Occipital lobe (tissue), 2 donors: ENCODE data around the gene MYL7. TPM values are rescaled to one million over a fixed set of nuclear protein-coding genes. Genes with fewer than 3 reads are reported as not detected.
A peak's percentile ranks its signal among the peaks of the same experiment; 100 is the strongest.
"Not testable (repeated sequence)": the region's sequence is repeated elsewhere in the genome, so short reads cannot be mapped to it uniquely, and the experiment has no call there.

ENCODE experiments used
- DNase-seq: peaks from one replicate; lab custom pipeline; 2025; lab: John Stamatoyannopoulos, UW
- total RNA-seq: library from RNA; depleted of rRNA; stranded (reverse); fragments of >200 nt; gene quantifications from one replicate; pipeline ENCODE4 v1.2.3, GENCODE V29; 2014

MYL7 gene
- total RNA-seq: not detected

- no peak for DNase-seq
These were observed at the start of gene MYL7 for GRCh38 chr7:44141221-44141850. Gene MYL7, minus strand, starts transcription at chr7:44141332. Its CDS starts 27 bp downstream, at chr7:44141305.

DNA sequence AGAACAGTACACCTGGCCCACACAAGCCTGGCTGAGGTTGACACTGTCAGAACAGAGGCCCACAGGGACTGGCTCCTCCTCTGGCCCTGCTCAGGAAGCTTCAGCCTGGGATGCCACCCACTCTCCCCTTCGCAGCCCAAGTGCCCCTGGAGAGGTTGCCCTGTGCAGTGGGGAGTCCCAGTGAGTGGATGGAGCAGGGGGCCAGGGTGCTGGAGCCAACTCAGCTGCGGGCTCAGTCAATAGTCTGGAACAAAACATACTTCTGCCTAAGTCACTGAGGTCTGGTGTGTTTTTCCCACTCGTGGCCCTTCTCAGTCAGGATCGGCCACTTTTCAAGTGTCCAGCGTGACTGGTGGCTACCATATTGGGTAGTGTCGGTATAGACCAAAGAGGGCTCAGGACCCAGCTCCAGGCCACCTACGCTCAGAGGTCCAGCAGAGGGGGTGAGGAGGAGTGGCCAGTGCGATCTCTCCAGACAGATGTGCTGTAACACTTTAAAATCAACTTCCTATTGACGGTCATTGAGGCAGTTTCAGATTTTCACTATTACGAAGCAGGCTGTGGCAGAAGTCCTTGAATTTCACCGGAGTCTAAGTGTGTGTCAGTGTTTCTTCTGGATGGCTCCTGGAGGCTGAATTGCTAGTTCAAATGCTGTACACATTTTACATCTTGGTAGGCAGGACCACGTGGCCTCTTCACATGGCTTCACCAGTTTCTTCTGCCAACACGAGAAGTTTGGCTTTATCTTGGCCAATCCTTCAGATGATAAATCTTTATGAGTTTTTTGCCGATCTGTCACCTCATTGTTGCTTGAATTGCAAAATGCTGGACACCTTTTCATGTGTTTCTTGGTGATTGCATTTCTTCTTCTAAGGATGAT is 49.1 kb upstream of the MYL7 start:
- no peak for DNase-seq

GRCh38 chr7:44189286-44189992 is 48.3 kb upstream of the MYL7 start, which contains the start of gene GCK:
Gene GCK, minus strand, starts transcription at chr7:44189439. Its CDS starts 486 bp downstream, at chr7:44188953.
- DNase-seq: no peak

DNA sequence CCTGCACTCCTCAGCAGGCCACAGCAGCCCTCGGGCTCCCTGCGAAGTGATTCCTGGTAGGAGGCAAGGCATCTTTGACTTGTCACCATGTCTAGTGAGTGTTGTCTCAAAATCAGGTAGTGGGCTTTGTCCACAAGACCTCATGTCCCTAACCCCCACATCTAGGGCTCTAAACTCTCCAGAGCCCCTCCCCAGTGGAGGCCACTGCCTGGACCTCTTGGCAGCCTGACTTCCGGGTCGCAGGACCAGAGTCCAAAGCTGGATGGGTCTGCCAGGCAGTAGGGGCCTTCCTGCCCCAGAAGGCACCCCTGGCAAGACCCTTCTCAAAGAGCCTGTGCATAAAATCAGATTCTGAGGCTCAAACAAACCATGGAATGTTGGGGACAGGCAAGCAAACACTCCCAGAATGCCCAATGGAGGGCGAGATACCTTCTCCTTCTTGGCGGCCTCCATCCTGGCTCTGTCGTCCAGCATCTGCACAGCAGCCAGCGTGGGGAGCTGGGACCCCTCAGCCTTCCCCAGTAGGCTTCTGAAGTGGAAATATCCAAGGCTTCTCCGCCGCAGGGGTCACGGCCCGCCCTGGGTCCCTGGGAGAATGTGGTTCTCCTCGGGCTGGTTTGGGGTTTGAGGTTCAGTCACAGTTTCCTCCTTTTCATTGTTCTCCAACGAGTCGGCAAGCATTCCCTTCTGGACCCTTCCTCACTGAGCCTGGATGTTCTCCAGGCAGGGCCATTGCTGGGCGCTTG is 47.5 kb upstream of the MYL7 start:
- DNase-seq: no peak

- no peak for DNase-seq
These were observed 46.7 kb upstream of the MYL7 start for GRCh38 chr7:44187636-44188416.

DNA sequence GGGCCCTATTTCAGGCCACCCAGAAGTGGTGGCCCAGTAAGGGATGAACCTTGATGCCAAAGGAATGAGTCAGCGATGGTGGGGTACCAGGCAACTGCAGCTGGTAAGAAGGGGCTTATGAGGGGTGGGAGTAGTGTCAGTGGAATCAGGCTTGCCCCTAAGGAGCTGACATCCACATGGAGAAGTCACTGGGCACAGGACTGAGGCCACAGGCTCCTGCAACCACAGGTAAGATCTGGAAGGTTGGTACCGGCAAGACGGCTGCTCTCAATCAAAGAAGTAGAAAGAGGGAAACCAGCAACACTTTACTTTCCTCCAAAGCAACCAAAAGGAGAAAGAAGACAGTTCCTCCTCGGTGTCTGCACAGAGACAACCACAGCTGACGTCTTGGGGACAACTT is 45.6 kb upstream of the MYL7 start:
- DNase-seq: no peak

- DNase-seq: no peak
These were observed 44.6 kb upstream of the MYL7 start for GRCh38 chr7:44185729-44186128.

DNA sequence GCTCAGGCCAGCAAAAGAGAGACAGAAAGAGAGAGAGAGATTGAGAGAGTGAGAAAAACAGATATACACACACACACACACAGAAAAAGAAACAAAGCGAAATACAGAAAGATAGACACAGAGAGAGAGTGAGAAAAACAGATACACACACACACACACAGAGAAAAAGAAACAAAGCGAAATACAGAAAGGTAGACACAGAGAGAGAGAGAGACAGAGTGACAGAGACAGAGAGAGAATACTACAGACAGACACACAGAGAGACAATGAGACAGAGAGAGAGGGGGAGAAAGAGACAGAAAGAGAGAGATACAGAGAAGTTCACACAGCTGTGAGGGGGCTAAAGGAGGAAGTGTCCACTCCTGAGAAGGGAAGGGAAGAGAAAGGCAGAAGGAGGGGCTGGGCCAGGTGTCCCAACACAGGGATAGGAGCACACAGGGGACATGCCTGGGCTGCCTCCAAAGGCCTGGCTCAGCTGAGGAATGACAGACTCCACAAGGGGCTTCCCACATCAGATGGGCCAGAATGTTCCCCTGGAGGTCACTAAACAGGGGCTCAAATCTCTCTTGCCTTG is 43.8 kb upstream of the MYL7 start:
- DNase-seq: no peak

GRCh38 chr7:44184206-44184872 is 43.2 kb upstream of the MYL7 start:
- DNase-seq: no peak

DNA sequence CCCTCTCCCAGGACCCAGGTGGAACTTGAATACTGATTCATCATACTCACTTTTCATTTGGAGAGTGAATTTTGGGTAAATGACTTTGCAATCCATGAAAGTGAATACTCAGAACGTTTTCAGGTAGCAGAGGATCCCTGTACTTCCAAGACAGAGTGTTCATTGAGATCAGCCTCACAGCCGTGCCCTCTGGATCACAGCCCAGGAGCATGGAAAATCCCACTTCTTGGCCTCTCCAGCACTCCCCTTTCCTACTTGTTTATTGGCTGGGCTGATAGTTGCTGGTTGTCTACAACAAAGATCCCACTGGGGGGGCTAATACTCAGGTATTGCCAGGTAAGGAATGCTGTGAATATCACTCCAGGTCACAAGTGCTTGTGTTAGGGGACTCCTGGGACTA is 42.3 kb upstream of the MYL7 start:
- no peak for DNase-seq

DNA sequence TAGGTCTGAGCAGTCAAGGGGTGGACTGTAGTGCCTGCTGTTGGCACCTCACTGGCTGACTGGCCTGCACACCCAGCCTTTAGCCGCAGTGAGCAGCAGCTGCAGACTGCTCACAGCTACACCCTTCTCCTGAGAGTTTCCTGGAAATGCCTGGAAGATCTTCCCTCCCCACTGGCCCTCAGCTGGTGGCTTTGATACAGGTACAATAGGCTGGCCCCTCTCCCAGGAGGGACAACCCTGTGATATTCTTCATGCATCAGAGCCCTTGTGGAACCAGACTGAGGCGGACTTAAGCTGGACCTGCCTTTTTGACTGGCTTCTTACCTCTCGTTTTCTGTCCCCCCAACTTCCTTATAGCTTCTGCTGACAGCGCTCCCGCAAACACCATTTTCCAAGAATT is 41.7 kb upstream of the MYL7 start:
- DNase-seq: no peak

DNA sequence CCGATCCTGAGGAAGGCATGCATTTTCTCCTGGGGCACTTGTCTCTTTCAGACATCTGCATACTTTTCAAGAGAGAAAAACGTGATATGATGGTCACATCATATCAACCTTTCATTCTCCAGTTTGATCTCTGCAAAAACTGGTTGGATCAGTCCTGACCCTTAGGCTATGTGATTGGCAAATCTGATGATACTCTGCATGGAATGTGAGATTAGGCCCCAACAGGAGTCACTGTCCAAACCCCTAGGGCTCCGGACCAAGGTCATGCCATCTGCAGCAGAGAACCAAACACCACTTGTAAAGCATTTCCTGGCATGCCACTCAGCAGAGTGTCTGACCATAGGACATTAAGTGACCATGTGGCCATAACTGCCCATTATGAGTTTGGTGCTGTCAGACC is 39.5 kb upstream of the MYL7 start:
- no peak for DNase-seq

DNA sequence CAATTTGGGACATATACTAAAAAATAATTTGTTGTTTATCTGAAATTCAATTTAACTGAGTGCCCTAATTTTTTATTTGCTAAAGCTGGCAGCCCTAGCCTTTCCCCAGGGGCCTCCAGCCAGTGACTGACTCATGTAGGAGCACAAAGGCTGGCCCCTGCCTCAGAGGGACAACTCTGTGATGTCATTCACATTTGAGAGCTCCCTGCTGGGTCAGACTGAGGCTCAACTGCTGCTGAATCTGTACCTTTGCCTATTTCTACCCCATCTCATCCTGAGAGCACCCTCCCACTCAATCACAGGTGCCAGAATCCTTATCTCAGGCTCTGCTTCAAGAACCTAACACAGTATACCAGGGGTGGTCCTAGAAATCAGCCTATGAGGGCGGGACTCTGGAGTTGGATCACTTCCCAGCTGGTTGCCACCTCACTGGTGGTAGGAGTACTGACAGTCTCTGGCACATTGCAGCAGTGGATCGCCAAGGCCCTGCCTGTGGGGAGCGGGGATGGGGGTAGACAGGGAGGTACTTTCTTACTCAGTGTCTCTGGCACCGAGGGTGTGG is 36.5 kb upstream of the MYL7 start:
- DNase-seq: peak; percentile 27

DNA sequence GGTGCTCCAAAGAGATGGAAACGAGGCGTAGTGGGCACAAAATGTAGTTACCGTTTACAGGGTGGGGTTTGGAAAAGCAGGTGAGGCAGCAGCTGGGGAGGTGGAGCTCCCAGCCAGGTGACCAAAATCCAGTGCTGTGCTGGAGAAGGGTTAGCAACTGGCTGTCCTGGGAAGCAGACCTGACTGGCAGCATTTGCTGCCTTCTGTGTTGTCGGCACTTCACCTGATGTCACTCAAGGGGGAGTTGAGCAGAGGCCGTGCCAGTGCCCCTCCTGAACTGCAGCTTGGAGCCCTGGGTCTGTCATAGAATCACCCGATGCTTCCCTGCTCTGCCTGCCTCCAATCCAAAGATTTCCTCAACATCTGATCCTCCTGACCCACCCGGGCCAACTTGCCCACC is 35.4 kb upstream of the MYL7 start:
- no peak for DNase-seq

GRCh38 chr7:44175730-44176129 is 34.6 kb upstream of the MYL7 start:
- DNase-seq: no peak

DNA sequence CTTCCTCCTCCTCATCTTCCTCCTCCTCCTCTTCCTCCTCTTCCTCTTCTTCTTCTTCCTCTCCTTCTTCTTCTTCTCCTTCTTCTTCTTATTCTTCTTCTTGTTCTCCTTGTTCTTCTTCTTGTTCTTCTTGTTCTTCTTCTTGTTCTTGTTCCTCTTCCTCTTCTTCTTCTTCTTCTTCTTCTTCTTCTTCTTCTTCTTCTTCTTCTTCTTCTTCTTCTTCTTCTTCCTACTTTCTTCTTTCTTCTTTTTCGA is 33.5 kb upstream of the MYL7 start:
- DNase-seq: not testable (repeated sequence)

DNA sequence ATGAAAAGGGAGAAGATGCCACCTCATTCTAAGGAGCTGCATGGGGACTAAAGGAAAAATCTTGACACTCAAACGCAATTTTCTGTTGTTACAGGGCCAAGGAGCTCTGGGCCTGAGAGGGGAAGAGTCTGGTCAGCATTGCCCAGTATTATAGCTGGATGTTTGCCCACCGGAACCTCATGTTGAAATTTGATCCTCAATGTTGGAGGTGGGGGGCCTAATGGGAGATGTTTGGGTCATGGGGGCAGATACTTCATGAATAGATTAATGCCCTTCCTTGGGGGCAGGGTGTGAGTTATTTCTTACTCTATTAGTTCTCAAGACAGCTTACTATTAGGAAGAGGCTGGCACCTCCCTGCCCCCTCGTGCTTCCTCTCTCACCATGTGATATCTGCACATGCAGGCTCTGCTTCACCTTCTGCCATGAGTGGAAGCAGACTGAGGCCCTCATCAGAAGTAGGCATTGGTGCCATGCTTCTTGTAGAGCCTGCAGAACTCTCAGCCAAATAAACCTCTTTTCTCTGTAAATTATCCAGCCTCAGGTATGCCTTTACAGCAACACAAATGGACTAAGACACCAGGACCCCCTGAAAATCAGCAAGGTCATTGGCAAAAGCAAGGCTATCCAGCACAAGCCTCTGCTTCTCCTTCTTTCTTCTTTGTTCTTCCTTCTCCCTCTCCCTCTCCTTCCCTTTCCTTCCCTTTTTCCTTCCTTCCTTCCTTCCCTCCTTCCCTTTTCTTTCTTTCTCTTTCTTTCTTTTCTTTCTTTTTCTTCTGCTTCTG is 33.0 kb upstream of the MYL7 start:
- DNase-seq: no peak

DNA sequence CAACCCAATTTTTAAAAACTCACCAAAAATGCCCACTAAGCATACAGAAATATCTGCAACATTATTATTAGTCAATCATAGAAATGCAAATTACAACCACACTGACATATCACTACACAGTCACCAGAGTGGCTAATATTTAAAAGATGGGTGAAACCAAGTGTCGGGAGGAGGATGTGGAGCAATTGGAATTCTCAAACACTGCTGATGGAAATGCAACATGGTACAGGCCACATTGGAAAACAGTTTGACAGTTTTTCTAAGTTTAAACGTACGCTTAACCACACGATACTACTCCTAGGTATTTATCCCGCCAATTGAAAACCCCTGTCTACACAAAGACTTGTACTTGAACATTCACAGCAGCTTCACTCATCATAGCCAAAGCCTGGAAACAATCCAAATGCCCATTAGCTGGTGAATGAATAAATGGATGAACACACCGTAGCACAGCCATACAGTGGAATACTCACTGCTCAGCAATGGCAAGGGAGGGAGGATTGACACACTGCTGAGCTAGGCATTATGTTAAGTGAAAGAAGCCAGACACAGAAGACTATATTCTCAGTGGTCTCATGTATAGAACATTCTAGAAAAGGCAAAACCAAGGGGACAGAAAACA is 31.8 kb upstream of the MYL7 start:
- DNase-seq: no peak

DNA sequence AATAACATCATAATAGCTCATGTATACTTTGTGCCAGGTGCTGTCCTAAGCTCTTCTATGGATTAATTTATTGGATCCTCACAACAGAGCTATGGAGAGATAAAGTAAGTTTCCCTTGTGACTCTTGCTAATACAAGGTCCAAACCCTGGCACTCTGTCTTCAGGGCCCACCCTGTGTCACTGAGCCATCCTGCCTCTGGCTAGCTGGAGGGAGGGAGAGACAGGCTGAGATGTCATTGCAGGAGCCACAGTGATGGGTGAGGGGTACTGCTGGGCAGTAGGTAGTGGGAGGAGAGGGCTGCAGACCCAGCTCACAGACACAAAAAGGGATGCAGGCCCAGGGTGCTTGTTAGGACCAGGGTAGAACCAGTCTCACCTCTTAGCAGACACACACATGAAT is 31.2 kb upstream of the MYL7 start:
- DNase-seq: no peak
